ENCODE results near the gene ZNF91. TPM values are rescaled to one million over a fixed set of nuclear protein-coding genes. Genes with fewer than 3 reads are reported as not detected.
"Not testable (repeated sequence)": the region's sequence is repeated elsewhere in the genome, so short reads cannot be mapped to it uniquely, and the experiment has no call there.

Gene ZNF91
- total RNA-seq, 1 donor from 2014 or later = 54.2 TPM

DNA sequence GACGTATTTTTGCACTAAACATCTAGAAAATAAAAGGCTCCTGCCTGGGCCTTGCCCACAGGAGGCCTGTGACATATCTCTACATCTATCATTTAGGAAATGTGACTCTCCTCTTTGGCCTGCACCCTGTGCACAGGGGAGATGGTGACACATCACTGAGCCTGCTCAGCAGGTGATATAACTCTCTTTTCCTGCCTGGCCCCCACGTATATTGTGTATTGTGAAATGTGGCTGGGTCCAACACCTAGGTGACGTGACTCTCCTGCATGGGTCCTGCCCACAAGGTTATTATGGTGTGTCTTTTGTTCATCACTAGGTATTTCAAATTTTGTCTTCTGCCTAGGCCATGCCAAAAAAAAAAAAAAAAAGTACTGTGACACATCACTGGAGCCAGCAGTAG, 83.7 kb downstream of the ZNF91 start:
- H3K27ac ChIP-seq = no peak overlapping the region
- H3K27me3 ChIP-seq (ENCODE audit: low read depth) = no peaks in the 10 kb centered on the region
- H3K4me3 ChIP-seq = no peak overlapping the region
- no peaks in the 10 kb centered on the region for H3K4me1 ChIP-seq
- DNase-seq (no peak), ATAC-seq (no peak)
- H3K36me3 ChIP-seq = no peaks in the 10 kb centered on the region
- intact Hi-C loops (cut with DNase I) = no loop called here
- TF ChIP-seq, protein P1, sequence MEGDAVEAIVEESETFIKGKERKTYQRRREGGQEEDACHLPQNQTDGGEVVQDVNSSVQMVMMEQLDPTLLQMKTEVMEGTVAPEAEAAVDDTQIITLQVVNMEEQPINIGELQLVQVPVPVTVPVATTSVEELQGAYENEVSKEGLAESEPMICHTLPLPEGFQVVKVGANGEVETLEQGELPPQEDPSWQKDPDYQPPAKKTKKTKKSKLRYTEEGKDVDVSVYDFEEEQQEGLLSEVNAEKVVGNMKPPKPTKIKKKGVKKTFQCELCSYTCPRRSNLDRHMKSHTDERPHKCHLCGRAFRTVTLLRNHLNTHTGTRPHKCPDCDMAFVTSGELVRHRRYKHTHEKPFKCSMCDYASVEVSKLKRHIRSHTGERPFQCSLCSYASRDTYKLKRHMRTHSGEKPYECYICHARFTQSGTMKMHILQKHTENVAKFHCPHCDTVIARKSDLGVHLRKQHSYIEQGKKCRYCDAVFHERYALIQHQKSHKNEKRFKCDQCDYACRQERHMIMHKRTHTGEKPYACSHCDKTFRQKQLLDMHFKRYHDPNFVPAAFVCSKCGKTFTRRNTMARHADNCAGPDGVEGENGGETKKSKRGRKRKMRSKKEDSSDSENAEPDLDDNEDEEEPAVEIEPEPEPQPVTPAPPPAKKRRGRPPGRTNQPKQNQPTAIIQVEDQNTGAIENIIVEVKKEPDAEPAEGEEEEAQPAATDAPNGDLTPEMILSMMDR (IDR thresholded peaks at IDR 0.05) = no peak
- peaks cover 4% of the 10 kb centered on the region for H3K9me3 ChIP-seq

DNA sequence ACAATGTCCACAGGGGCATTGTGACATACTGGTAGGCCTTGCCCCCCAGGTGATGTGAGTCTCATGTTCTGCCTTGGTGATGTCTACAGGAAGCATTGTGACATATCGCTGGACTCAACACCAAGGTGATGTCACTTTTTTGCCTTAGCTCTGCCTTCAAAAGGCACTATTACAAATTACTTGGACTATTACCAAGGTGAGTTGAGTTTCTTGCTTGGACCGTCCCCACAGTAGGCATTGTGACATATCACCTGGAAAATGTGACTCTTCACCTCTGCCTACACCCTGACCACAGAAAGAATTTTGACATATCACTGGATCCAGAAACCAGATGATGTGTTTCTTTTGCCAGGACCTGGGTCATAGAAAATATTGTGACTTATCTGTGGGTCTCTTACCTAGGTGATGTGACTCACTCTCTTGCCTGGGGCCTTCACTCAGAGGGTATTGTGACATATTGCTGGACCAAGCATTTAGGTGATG, 84.5 kb downstream of the ZNF91 start:
- H3K4me3 ChIP-seq = no peak overlapping the region
- H3K36me3 ChIP-seq = no peaks in the 10 kb centered on the region
- H3K4me1 ChIP-seq = no peaks in the 10 kb centered on the region
- ATAC-seq (no peak), DNase-seq (no peak)
- H3K9me3 ChIP-seq = no peaks in the 10 kb centered on the region
- TF ChIP-seq, protein P1 (IDR thresholded peaks at IDR 0.05) = no peak
- H3K27me3 ChIP-seq (ENCODE audit: low read depth) = no peaks in the 10 kb centered on the region
- intact Hi-C loops (cut with DNase I) = no loop called here
- H3K27ac ChIP-seq = no peak overlapping the region

DNA sequence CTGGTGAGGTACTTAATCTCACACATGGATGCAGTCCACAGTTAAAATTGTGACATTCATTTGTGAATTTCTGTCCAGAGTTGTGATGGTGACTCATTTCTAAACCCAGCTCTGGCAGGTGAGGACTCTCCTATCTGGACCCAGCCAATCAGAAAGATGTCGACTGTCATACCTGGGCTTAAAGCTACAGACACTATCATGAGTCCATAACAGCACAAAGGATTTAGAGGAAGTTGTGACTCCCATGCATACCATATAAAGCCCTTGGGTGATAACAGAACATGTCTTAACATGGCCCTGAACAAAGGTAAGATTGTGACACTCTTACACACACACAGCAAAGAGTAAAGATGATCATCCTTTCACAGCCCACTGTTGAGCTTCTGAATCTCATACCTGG, 85.3 kb downstream of the ZNF91 start:
- DNase-seq = no peak
- Histone ChIP-seq H3K27ac (no peak overlapping the region), H3K4me3 (no peak overlapping the region), H3K36me3 (no peaks in the 10 kb centered on the region), H3K27me3 (ENCODE audit: low read depth) (no peaks in the 10 kb centered on the region), H3K9me3 (no peaks in the 10 kb centered on the region), H3K4me1 (no peaks in the 10 kb centered on the region)
- TF ChIP-seq, protein P1 (IDR thresholded peaks at IDR 0.05) = no peak
- ATAC-seq = no peak
- intact Hi-C loops (cut with DNase I) = no loop called here

DNA sequence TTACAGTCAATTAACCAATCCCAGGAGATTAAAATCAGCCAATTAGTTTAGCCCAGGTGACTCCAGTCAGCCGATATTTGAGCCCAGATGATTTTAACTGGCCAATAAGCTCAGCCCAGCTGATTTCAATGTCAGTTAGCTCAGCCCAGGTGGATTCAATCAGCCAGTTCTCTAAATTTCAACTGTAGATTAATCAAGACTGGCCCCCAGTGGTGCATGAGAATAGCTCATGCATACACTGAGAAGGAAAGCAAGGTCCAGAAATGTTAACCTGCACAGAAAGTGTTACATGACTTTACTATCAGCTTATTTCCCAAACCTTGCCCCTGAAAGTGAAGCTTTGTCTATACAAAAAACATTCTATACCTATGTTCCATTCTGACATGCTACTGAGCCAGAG, 89.7 kb downstream of the ZNF91 start:
- TF ChIP-seq, protein P1 (IDR thresholded peaks at IDR 0.05) = no peak
- ATAC-seq (no peak), DNase-seq (no peak)
- intact Hi-C loops (cut with DNase I) = no loop called here
- Histone ChIP-seq H3K27me3 (ENCODE audit: low read depth) (no peaks in the 10 kb centered on the region), H3K9me3 (peaks cover 11% of the 10 kb centered on the region), H3K4me1 (no peaks in the 10 kb centered on the region), H3K4me3 (no peak overlapping the region), H3K27ac (no peak overlapping the region), H3K36me3 (no peaks in the 10 kb centered on the region)

DNA sequence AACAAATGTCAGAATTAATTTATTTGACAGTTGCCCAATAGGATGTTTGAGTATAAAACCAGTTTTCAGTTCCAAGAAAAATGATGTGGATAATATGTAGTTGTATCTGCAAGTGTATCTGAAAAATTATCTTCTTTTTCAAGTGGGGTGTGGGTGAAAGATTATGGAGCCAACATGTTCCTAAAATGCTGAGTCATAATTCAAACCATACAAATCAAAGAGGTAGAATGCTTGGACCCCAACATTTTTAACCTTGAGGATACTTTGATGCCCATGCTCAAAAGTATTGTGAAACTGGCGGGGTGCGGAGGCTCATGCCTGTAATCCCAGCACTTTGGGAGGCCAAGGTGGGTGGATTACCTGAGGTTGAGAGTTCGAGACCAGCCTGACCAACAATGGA, 91.0 kb downstream of the ZNF91 start:
- ATAC-seq = no peak
- no peaks in the 10 kb centered on the region for H3K36me3 ChIP-seq
- TF ChIP-seq, protein P1 (IDR thresholded peaks at IDR 0.05) = no peak
- no peaks in the 10 kb centered on the region for H3K4me1 ChIP-seq
- peaks cover 19% of the 10 kb centered on the region for H3K9me3 ChIP-seq
- H3K4me3 ChIP-seq = no peak overlapping the region
- no peak overlapping the region for H3K27ac ChIP-seq
- DNase-seq = no peak
- H3K27me3 ChIP-seq (ENCODE audit: low read depth) = no peaks in the 10 kb centered on the region
- intact Hi-C loops (cut with DNase I) = no loop called here

DNA sequence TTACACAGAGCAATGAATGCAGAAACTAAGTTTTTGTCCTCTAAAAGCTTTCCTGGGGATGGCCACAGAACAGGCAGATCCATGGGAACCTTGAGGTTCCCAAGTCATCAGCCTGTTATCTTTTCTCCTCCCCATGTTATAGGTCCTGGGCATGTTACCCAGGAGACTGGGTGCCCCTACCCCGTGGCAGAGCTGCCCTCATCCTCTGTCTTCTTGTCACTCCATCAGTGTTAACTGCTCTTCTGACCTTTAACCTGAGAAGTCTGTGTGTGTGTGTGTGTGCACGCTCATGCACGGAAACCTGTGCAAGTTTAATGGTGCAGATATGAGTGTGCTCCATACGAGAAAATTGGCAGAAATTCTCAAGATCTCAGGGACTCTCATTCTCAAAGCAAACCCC, 101.1 kb downstream of the ZNF91 start:
- H3K4me1 ChIP-seq = no peaks in the 10 kb centered on the region
- no peak overlapping the region for H3K27ac ChIP-seq
- ATAC-seq (no peak), DNase-seq (no peak)
- intact Hi-C loops (cut with DNase I) = no loop called here
- H3K27me3 ChIP-seq (ENCODE audit: low read depth) = no peaks in the 10 kb centered on the region
- H3K9me3 ChIP-seq = no peaks in the 10 kb centered on the region
- no peak overlapping the region for H3K4me3 ChIP-seq
- TF ChIP-seq, protein P1 (IDR thresholded peaks at IDR 0.05) = no peak
- no peaks in the 10 kb centered on the region for H3K36me3 ChIP-seq

DNA sequence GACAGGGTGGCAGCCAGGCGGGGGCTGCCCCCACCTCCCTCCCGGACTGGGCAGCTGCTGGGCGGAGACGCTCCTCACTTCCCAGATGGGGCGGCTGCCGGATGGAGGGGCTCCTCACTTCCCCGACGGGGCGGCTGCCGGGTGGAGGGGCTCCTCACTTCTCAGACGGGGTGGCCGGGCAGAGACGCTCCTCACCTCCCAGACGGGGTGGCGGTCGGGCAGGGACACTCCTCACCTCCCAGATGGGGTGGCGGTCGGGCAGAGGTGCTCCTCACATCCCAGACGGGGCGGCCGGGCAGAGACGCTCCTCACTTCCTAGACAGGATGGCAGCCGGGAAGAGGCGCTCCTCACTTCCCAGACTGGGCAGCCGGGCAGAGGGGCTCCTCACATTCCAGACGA, 105.3 kb downstream of the ZNF91 start:
- ATAC-seq; intact Hi-C loops (cut with DNase I); H3K27ac ChIP-seq; H3K36me3 ChIP-seq; H3K4me3 ChIP-seq; H3K4me1 ChIP-seq; DNase-seq; H3K9me3 ChIP-seq; H3K27me3 ChIP-seq (ENCODE audit: low read depth): not testable (repeated sequence)

All from lower lobe of right lung (tissue), 2 donors.